Vagina (tissue), 2 donors: ENCODE data around the gene ELL2.

ENCODE experiments used
- CTCF ChIP-seq, 3 experiments: fragments of 450-650 bp in 2 of 3; fragments of 200-600 bp in 1 of 3; sonication (generic) in 1 of 3; IDR thresholded peaks; one replicate each; pipeline ENCODE4 v1.5.1; 2017 to 2019; ENCODE audit warnings: antibody characterized with exemption in 3 of 3, mild to moderate bottlenecking in 2 of 3, moderate library complexity in 2 of 3
- POLR2AphosphoS5 ChIP-seq, 2 donors: sonication (generic); formaldehyde crosslinking; IDR thresholded peaks; one replicate each; pipeline ENCODE4 v1.9.0; 2017; ENCODE audit warnings: antibody characterized with exemption in 2 of 2, mild to moderate bottlenecking in 2 of 2, low read depth in 1 of 2; ENCODE audit not compliant: insufficient read depth in 1 of 2

GRCh38 chr5:95942968-95943367 lies 18.7 kb downstream of the ELL2 start:
- TF ChIP-seq CTCF (IDR thresholded peaks at IDR 0.05) (no peak), POLR2AphosphoS5 (IDR thresholded peaks at IDR 0.05; ENCODE audit: insufficient read depth in 1 of 2, low read depth in 1 of 2) (no peak)
